IMR-90 (cell line): ENCODE results near the gene LYRM4. TPM values are rescaled to one million over a fixed set of nuclear protein-coding genes. Genes with fewer than 3 reads are reported as not detected.

Experiments used
- ATAC-seq: fragments of 200-7000 bp; cut with Tn5 transposase; 2 replicates; pipeline ENCODE4 v1.9.1; 2020; ENCODE audit warnings: low read depth, mild to moderate bottlenecking, moderate library complexity
- BruUV-seq: library from RNA; stranded (reverse); fragments of 400-500 nt; replicated peaks from 2 replicates; lab custom pipeline; 2021; lab: Mats Ljungman, UMichigan
- CTCF ChIA-PET: fragments of 300-600 bp; formaldehyde crosslinking; extraction: SDS; loops from one replicate; lab custom pipeline; 2021; ENCODE audit warnings: antibody characterized with exemption; lab: Yijun Ruan, JAX
- POLR2A ChIA-PET: fragments of 300-600 bp; sonication (Branson Sonifier 250); formaldehyde crosslinking; loops from one replicate; lab custom pipeline; 2022; ENCODE audit warnings: antibody characterized with exemption; ENCODE audit not compliant: unreplicated experiment; lab: Charles Lee
- DNase-seq: peaks from one replicate; pipeline ENCODE4 v3.0.0; 2013
- H2AFZ ChIP-seq: replicated peaks from 2 replicates; pipeline ENCODE3; 2013; ENCODE audit warnings: low read length, mild to moderate bottlenecking; ENCODE audit not compliant: poor library complexity
- H2AK5ac ChIP-seq: 2 replicates; pipeline ENCODE4 v1.6.1; 2013; ENCODE audit warnings: low read depth, low read length, inconsistent platforms
- H2AK9ac ChIP-seq: replicated peaks from 2 replicates; pipeline ENCODE3; 2013; ENCODE audit warnings: mild to moderate bottlenecking, low read depth, low read length, moderate library complexity; ENCODE audit not compliant: poor library complexity
- H2BK120ac ChIP-seq: 2 replicates; pipeline ENCODE4 v1.6.1; 2013; ENCODE audit warnings: low read depth, low read length, inconsistent platforms
- H2BK15ac ChIP-seq: 3 replicates; pipeline ENCODE4 v1.6.1; 2013; ENCODE audit warnings: low read depth, low read length, inconsistent platforms
- H2BK20ac ChIP-seq: 2 replicates; pipeline ENCODE4 v1.6.1; 2013; ENCODE audit warnings: low read depth, mild to moderate bottlenecking, inconsistent platforms, low read length, moderate library complexity
- H2BK5ac ChIP-seq: 2 replicates; pipeline ENCODE4 v1.6.1; 2013; ENCODE audit warnings: mild to moderate bottlenecking, low read depth, low read length, inconsistent platforms; ENCODE audit not compliant: poor library complexity, severe bottlenecking
- H3K14ac ChIP-seq: replicated peaks from 2 replicates; pipeline ENCODE4 v1.6.1; 2013; ENCODE audit warnings: low read depth, low read length, inconsistent platforms
- H3K18ac ChIP-seq: 2 replicates; pipeline ENCODE4 v1.6.1; 2013; ENCODE audit warnings: low read depth, low read length, control low read depth
- H3K23ac ChIP-seq: 2 replicates; pipeline ENCODE4 v1.6.1; 2013; ENCODE audit warnings: low read depth, low read length, inconsistent platforms
- H3K27ac ChIP-seq: 2 replicates; pipeline ENCODE4 v1.5.1; 2013; ENCODE audit warnings: mild to moderate bottlenecking, control low read depth, low read length; ENCODE audit not compliant: insufficient read depth
- H3K27me3 ChIP-seq: 2 replicates; pipeline ENCODE4 v1.6.1; 2013; ENCODE audit warnings: low read length; ENCODE audit not compliant: control insufficient read depth, insufficient read depth
- H3K36me3 ChIP-seq: 2 replicates; pipeline ENCODE4 v1.6.1; 2013; ENCODE audit warnings: low read length, mixed read lengths; ENCODE audit not compliant: control insufficient read depth, insufficient read depth
- H3K4ac ChIP-seq: 2 replicates; pipeline ENCODE4 v1.6.1; 2013; ENCODE audit warnings: low read depth, low read length, inconsistent platforms
- H3K4me1 ChIP-seq: 2 replicates; pipeline ENCODE4 v1.6.1; 2013; ENCODE audit warnings: low read length, mixed read lengths; ENCODE audit not compliant: control insufficient read depth, insufficient read depth
- H3K4me2 ChIP-seq: 2 replicates; pipeline ENCODE4 v1.6.1; 2013; ENCODE audit warnings: low read depth, mild to moderate bottlenecking, control low read depth, low read length, moderate library complexity
- H3K4me3 ChIP-seq: 2 replicates; pipeline ENCODE4 v1.5.1; 2013; ENCODE audit warnings: low read depth, mild to moderate bottlenecking, control low read depth, low read length, moderate library complexity; ENCODE audit not compliant: insufficient read depth
- H3K56ac ChIP-seq: 2 replicates; pipeline ENCODE4 v1.6.1; 2013; ENCODE audit warnings: low read length, inconsistent platforms; ENCODE audit not compliant: insufficient read depth; ENCODE audit errors: extremely low read depth
- H3K79me1 ChIP-seq, 2 experiments: 2 replicates each; pipeline ENCODE4 v1.6.1; 2013; ENCODE audit warnings: low read length in 2 of 2, inconsistent platforms in 1 of 2, low read depth in 1 of 2
- H3K9ac ChIP-seq: 2 replicates; pipeline ENCODE4 v1.6.1; 2013; ENCODE audit warnings: low read depth, low read length, control low read depth
- H3K9me1 ChIP-seq: 2 replicates; pipeline ENCODE4 v1.6.1; 2013; ENCODE audit warnings: low read length, inconsistent platforms; ENCODE audit not compliant: insufficient read depth
- H3K9me3 ChIP-seq: 2 replicates; pipeline ENCODE4 v1.6.1; 2013; ENCODE audit warnings: low read length; ENCODE audit not compliant: control insufficient read depth, insufficient read depth
- H4K20me1 ChIP-seq: 2 replicates; pipeline ENCODE4 v1.6.1; 2013; ENCODE audit warnings: low read length, inconsistent platforms; ENCODE audit not compliant: insufficient read depth
- H4K5ac ChIP-seq: 2 replicates; pipeline ENCODE4 v1.6.1; 2013; ENCODE audit warnings: mild to moderate bottlenecking, low read depth, low read length, control low read depth
- H4K8ac ChIP-seq, 2 experiments: 2 replicates each; pipeline ENCODE4 v1.6.1; 2013; ENCODE audit warnings: low read depth in 2 of 2, low read length in 2 of 2, control low read depth in 1 of 2, inconsistent platforms in 1 of 2
- H4K91ac ChIP-seq: 2 replicates; pipeline ENCODE4 v1.6.1; 2013; ENCODE audit warnings: low read depth, low read length, inconsistent platforms; ENCODE audit not compliant: insufficient read depth
- RCOR1 ChIP-seq: IDR thresholded peaks from 2 replicates; pipeline ENCODE4 v1.6.1; 2012; ENCODE audit warnings: mild to moderate bottlenecking, low read length, improper control_type of control experiment; ENCODE audit not compliant: insufficient replicate concordance
- WGBS, 2 experiments: methylation state at CpG; one replicate each; pipeline versions ENCODE4 v1.1.5 to v1.1.7; 2013; ENCODE audit warnings: missing lambda C conversion rate in 2 of 2; ENCODE audit not compliant: insufficient read length in 1 of 2; ENCODE audit errors: extremely low coverage in 2 of 2; 5-methylcytosine and 5-hydroxymethylcytosine counted together
- dilution Hi-C: fragments of 300-500 bp; cut with HindIII; formaldehyde crosslinking; loops from one replicate; pipeline ENCODE4 v1.14.3; 2018; ENCODE audit warnings: low sequenced_read_pairs; ENCODE audit not compliant: unreplicated experiment
- in situ Hi-C: fragments of 300-500 bp; cut with MboI; formaldehyde crosslinking; loops from 3 replicates; pipeline ENCODE4 v1.14.3; 2019; ENCODE audit warnings: low sequenced_read_pairs, inconsistent platforms, mixed read lengths
- intact Hi-C: fragments of 100-400 bp; cut with micrococcal nuclease; formaldehyde crosslinking; loops from 2 replicates; pipeline ENCODE4 v1.10.0; 2022
- polyA plus RNA-seq, 3 experiments: library from polyadenylated mRNA; depleted of rRNA; stranded (reverse); fragments of >200 nt; gene quantifications; 2 replicates each; pipeline ENCODE4 v1.2.3, GENCODE V29; 2012; ENCODE audit warnings: low replicate concordance in 1 of 3
- total RNA-seq: library from RNA; depleted of rRNA; stranded (reverse); fragments of >200 nt; gene quantifications from 2 replicates; pipeline ENCODE4 v1.2.3, GENCODE V29; 2012

The LYRM4 gene
- total and polyA plus RNA-seq, 2 of the 4 experiments (the other 2 are of a cell fraction) = 11.5 to 26.6 TPM

DNA sequence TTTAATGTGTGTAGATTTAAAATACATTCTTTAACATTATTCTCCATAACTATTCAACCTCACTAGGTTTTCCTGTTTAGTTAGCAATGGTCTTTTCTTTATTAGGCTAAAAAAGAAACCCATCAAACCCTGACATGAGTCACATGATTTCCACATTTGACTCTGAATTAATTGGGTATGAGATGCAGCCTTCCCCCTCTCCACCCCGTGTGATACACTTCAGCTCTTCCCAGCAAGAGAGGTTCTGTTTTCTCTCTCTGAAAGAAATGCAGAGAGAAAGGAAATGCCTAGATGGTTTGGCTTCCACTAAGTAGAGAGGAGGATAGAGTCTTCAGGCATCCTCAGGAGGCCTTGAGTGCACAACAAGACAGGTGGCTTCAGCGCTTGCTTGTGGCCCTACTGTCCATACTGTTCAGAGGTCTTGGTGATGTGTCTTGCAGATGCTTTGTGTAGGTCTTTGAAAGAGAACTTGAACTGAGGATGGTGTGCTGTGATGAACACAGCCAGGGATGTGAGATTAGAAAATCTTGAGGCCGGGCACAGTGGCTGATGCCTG is 17.9 kb upstream of the LYRM4 start:
- Histone ChIP-seq H2BK5ac (no peak overlapping the region), H3K18ac (no peak overlapping the region), H3K79me1 (peaks cover 22 to 27% of the 10 kb centered on the region in 2 experiments), H2BK20ac (no peak overlapping the region), H3K4me3 (no peak overlapping the region), H3K23ac (no peak overlapping the region), H3K9me3 (no peaks in the 10 kb centered on the region), H3K56ac (no peak overlapping the region), H4K20me1 (no peaks in the 10 kb centered on the region), H4K5ac (no peak overlapping the region), H2BK15ac (no peak overlapping the region), H2AK9ac (no peak overlapping the region), H2AK5ac (no peak overlapping the region), H4K91ac (no peak overlapping the region), H3K4me1 (peaks cover 4% of the 10 kb centered on the region), H3K9me1 (no peaks in the 10 kb centered on the region; the same call in 1 of the 2 replicates), H3K4me2 (no peak overlapping the region), H3K27ac (no peak overlapping the region), H4K8ac (no peak overlapping the region), H2AFZ (peak overlapping the region; percentile 52), H3K14ac (no peak overlapping the region), H3K27me3 (no peaks in the 10 kb centered on the region), H3K9ac (no peak overlapping the region), H3K36me3 (no peaks in the 10 kb centered on the region), H3K4ac (no peak overlapping the region), H2BK120ac (no peak overlapping the region)
- dilution Hi-C loops (no loop called here), intact Hi-C loops (loop anchor here (5.0 kb wide), 1 partner anchor 136 kb away; no protein-coding TSS in a partner anchor), in situ Hi-C loops (no loop called here)
- WGBS, 2 experiments = 100% methylated on average over 1 of the region's 3 CpGs; no CpG with 5 or more reads in 1 of the 2 experiments
- ATAC-seq = no peak
- ChIA-PET CTCF (no interaction called here), POLR2A (no interaction called here)
- no peak for TF ChIP-seq RCOR1
- DNase-seq = no peak
- BruUV-seq = no TSS peak
